Bronchial epithelial cell (primary cell): ENCODE data around the gene METTL17. TPM values are rescaled to one million over a fixed set of nuclear protein-coding genes. Genes with fewer than 3 reads are reported as not detected.

ENCODE experiments used
- DNase-seq: peaks from one replicate; pipeline ENCODE4 v3.0.0-alpha.2; 2010; ENCODE audit warnings: low read depth
- FAIRE-seq: peaks from 2 replicates; lab custom pipeline; 2011; peaks lifted over from hg19 to GRCh38; lab: Jason Lieb, UNC
- H3K27me3 ChIP-seq: 2 replicates; pipeline ENCODE4 v1.5.1; 2011; ENCODE audit warnings: low read length; ENCODE audit not compliant: control insufficient read depth, insufficient read depth
- H3K36me3 ChIP-seq: 2 replicates; pipeline ENCODE4 v1.5.1; 2011; ENCODE audit warnings: low read length; ENCODE audit not compliant: control insufficient read depth, insufficient read depth
- H3K4me3 ChIP-seq: 2 replicates; pipeline ENCODE4 v1.5.1; 2011; ENCODE audit warnings: mild to moderate bottlenecking, low read depth, low read length, control low read depth
- total RNA-seq: library from RNA; depleted of rRNA; stranded (reverse); fragments of >200 nt; gene quantifications from 2 replicates; pipeline ENCODE4 v1.2.1, GENCODE V29; 2014
- TF ChIP-seq, protein P1 (sequence below): IDR thresholded peaks from 2 replicates; pipeline ENCODE4 v1.5.1; 2011; ENCODE audit warnings: mild to moderate bottlenecking, moderate library complexity, low read length, control low read depth, inconsistent platforms; ENCODE audit not compliant: insufficient read depth, severe bottlenecking

Gene METTL17
- total RNA-seq, 1 donor from 2014 or later: 56.1 TPM

GRCh38 chr14:20996521-20996920 is 6.7 kb downstream of the METTL17 start:
- peaks cover 23% of the 10 kb centered on the region for H3K36me3 ChIP-seq
- DNase-seq (no peak), FAIRE-seq (no peak)
- no peak overlapping the region for H3K4me3 ChIP-seq
- no peaks in the 10 kb centered on the region for H3K27me3 ChIP-seq
- TF ChIP-seq, protein P1, sequence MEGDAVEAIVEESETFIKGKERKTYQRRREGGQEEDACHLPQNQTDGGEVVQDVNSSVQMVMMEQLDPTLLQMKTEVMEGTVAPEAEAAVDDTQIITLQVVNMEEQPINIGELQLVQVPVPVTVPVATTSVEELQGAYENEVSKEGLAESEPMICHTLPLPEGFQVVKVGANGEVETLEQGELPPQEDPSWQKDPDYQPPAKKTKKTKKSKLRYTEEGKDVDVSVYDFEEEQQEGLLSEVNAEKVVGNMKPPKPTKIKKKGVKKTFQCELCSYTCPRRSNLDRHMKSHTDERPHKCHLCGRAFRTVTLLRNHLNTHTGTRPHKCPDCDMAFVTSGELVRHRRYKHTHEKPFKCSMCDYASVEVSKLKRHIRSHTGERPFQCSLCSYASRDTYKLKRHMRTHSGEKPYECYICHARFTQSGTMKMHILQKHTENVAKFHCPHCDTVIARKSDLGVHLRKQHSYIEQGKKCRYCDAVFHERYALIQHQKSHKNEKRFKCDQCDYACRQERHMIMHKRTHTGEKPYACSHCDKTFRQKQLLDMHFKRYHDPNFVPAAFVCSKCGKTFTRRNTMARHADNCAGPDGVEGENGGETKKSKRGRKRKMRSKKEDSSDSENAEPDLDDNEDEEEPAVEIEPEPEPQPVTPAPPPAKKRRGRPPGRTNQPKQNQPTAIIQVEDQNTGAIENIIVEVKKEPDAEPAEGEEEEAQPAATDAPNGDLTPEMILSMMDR: no peak

- FAIRE-seq (no peak), DNase-seq (no peak)
- H3K27me3 ChIP-seq: no peaks in the 10 kb centered on the region
- TF ChIP-seq, protein P1: no peak
- H3K36me3 ChIP-seq: peaks cover 23% of the 10 kb centered on the region
- no peak overlapping the region for H3K4me3 ChIP-seq
Measured at GRCh38 chr14:20997115-20997514, 7.3 kb downstream of the METTL17 start.

DNA sequence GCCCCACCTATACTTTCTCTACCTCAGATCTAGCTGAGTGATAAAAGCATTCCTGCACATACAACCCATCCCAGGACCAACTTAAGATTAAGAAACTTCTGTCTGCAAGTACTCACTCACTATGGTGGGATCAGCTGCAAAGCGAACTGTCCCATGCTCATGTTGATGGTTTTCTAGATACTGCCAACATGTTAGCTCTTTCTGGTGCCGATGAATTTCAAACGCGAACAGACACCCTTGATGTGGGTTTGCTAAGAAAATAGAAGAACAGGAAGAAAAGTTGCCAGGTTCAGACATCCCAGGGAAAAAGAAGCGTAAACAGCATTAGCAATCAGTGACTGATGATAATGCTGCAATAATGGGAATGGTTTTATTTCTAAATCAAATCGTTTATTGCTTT is 7.8 kb downstream of the METTL17 start:
- FAIRE-seq (no peak), DNase-seq (no peak)
- Histone ChIP-seq H3K4me3 (no peak overlapping the region), H3K36me3 (peaks cover 21% of the 10 kb centered on the region), H3K27me3 (no peaks in the 10 kb centered on the region)
- TF ChIP-seq, protein P1: no peak

DNA sequence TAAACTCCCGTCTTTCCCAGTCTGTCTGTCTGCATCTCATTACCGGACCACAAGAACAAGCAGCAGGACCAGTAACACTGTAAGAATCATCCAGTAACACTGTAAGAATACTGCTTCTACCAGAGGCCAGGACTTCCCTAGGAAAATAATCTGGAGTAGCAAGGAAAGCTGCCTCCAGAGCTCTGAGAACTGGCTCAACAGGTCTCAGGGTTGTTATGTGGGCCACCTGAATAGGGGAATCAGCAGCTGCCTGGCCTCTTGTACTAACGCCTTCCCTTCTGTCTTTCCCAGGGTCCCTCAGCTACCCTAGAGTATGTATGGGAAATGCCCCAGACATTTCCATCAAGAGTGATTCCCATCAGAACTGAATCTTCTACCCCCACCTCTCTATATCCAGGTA is 8.4 kb downstream of the METTL17 start:
- FAIRE-seq: no peak
- TF ChIP-seq, protein P1: no peak
- no peak overlapping the region for H3K4me3 ChIP-seq

GRCh38 chr14:20998674-20999366 is 9.0 kb downstream of the METTL17 start, which contains the start of gene SLC39A2:
Gene SLC39A2 (plus strand): TSS chr14:20999293. CDS start chr14:20999447, 154 bp downstream.
- DNase-seq (peak; percentile 89), FAIRE-seq (peak; percentile 43)
- H3K4me3 ChIP-seq: no peak within 1 kb of the TSS
- H3K36me3 ChIP-seq: peaks cover 18% of the 10 kb centered on the region
- no peaks in the 10 kb centered on the region for H3K27me3 ChIP-seq
- TF ChIP-seq, protein P1: no peak

More for the DNA sequence above, 8.4 kb downstream of the METTL17 start:
- H3K36me3 ChIP-seq: peaks cover 18% of the 10 kb centered on the region
- no peaks in the 10 kb centered on the region for H3K27me3 ChIP-seq
- no peak for DNase-seq
